Neural progenitor cell (in vitro differentiated cells): Measurements from ENCODE around the gene BRIX1. TPM values are rescaled to one million over a fixed set of nuclear protein-coding genes. Genes with fewer than 3 reads are reported as not detected.

Source experiments
- DNase-seq: peaks from one replicate; pipeline ENCODE4 v3.0.0-alpha.2; 2016; ENCODE audit warnings: low spot score
- H2AFZ ChIP-seq: fragments of 200-600 bp; sonication (generic); replicated peaks from 2 replicates; pipeline ENCODE4 v1.6.1; 2016; ENCODE audit warnings: antibody characterized with exemption
- H3F3A ChIP-seq: fragments of 200-600 bp; sonication (generic); 2 replicates; pipeline ENCODE4 v1.6.1; 2016; ENCODE audit warnings: antibody characterized with exemption, low read depth
- H3K27ac ChIP-seq: fragments of 200-600 bp; sonication (generic); 2 replicates; pipeline ENCODE4 v1.5.1; 2016; ENCODE audit warnings: mild to moderate bottlenecking
- H3K27me3 ChIP-seq: fragments of 200-600 bp; sonication (generic); 2 replicates; pipeline ENCODE4 v1.6.1; 2016; ENCODE audit warnings: mild to moderate bottlenecking, moderate library complexity
- H3K36me3 ChIP-seq: fragments of 200-600 bp; sonication (generic); 2 replicates; pipeline ENCODE4 v1.5.1; 2016
- H3K4me1 ChIP-seq: fragments of 200-600 bp; sonication (generic); 2 replicates; pipeline ENCODE4 v1.6.1; 2016; ENCODE audit warnings: mixed run types
- H3K4me2 ChIP-seq: fragments of 200-600 bp; sonication (generic); 2 replicates; pipeline ENCODE4 v1.6.1; 2016
- H3K4me3 ChIP-seq: fragments of 200-600 bp; sonication (generic); 2 replicates; pipeline ENCODE4 v1.5.1; 2016
- H3K79me2 ChIP-seq: fragments of 200-600 bp; sonication (generic); 2 replicates; pipeline ENCODE4 v1.6.1; 2016; ENCODE audit warnings: low read depth
- H3K9ac ChIP-seq: fragments of 200-600 bp; sonication (generic); 2 replicates; pipeline ENCODE4 v1.6.1; 2016
- H3K9me3 ChIP-seq: fragments of 200-600 bp; sonication (generic); 2 replicates; pipeline ENCODE4 v1.5.1; 2016; ENCODE audit warnings: low read depth
- H4K20me1 ChIP-seq: fragments of 200-600 bp; sonication (generic); 2 replicates; pipeline ENCODE4 v1.6.1; 2016; ENCODE audit warnings: low read depth
- H3K27ac Mint-ChIP-seq: 3 replicates; pipeline ENCODE4 v1.8.0; 2021; ENCODE audit warnings: mixed read lengths
- H3K27me3 Mint-ChIP-seq: 2 replicates; pipeline ENCODE4 v1.8.0; 2022; ENCODE audit warnings: low read depth, mild to moderate bottlenecking, inconsistent platforms, moderate library complexity, mixed read lengths; ENCODE audit not compliant: insufficient read depth
- H3K36me3 Mint-ChIP-seq: 3 replicates; pipeline ENCODE4 v1.8.0; 2021; ENCODE audit warnings: mixed read lengths
- H3K4me1 Mint-ChIP-seq: 3 replicates; pipeline ENCODE4 v1.8.0; 2021; ENCODE audit warnings: mixed read lengths
- H3K4me3 Mint-ChIP-seq: 3 replicates; pipeline ENCODE4 v1.8.0; 2021; ENCODE audit warnings: mild to moderate bottlenecking, moderate library complexity, mixed read lengths
- H3K9me3 Mint-ChIP-seq: 3 replicates; pipeline ENCODE4 v1.8.0; 2020; ENCODE audit warnings: mixed read lengths
- EZH2 ChIP-seq: fragments of 200-600 bp; sonication (generic); IDR thresholded peaks from 2 replicates; pipeline ENCODE4 v1.6.1; 2017; ENCODE audit warnings: antibody characterized with exemption, mild to moderate bottlenecking, moderate library complexity
- EZH2phosphoT487 ChIP-seq: fragments of 200-600 bp; sonication (generic); IDR thresholded peaks from 2 replicates; pipeline ENCODE4 v1.6.1; 2017; ENCODE audit warnings: antibody characterized with exemption
- total RNA-seq: library from RNA; depleted of rRNA; stranded (reverse); fragments of >200 nt; gene quantifications from 2 replicates; pipeline ENCODE4 v1.2.3, GENCODE V29; 2015; ENCODE audit warnings: low replicate concordance
- TF ChIP-seq, protein P1 (sequence below): fragments of 200-600 bp; sonication (generic); IDR thresholded peaks from 2 replicates; pipeline ENCODE4 v1.5.1; 2017; ENCODE audit warnings: antibody characterized with exemption, mild to moderate bottlenecking

BRIX1 gene
- total RNA-seq, 1 donor from 2014 or later: 61.2 TPM

DNA sequence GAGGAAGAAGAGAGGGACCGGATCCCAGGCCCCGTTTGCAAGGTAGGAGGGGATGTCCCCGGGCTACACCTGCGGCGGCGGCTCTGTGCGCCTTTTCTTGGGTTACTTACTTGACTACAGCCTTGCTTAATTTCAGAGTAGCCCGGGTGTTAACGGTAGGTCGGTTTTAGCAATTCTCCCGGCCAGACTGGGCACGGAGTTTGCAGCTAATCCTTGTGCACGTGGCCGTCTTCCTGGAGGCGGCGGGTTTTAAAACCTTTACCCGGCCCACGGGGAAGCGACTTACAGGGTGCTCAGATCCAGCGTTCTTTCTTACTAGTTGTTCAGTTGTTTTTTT is 313 bp downstream of the BRIX1 start:
- peaks cover 14% of the 10 kb centered on the region for H3K36me3 Mint-ChIP-seq

DNA sequence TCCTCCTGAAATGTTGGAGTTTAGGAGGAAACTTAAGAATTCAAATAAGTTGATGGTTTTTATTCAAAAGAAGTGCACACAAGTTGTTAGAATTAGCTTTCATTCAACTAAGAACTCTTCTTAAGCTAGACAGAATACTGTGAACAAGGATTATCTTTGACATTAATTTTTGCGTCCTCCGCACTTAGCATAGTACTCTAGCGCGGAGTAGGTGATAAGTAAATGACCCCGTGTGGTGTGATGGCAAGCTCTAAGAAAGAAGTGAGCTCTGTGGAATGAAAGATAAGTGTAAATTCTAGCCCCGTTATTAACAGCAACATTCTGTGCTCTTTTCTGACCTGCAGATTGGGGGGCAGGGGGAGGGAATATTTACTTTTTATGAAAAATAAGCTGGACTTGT is 1.0 kb downstream of the BRIX1 start:
- H3K27ac Mint-ChIP-seq: no peak overlapping the region
- H3K36me3 ChIP-seq: peaks cover 25% of the 10 kb centered on the region
- H3K27me3 Mint-ChIP-seq: peaks cover 9% of the 10 kb centered on the region
- TF ChIP-seq, protein P1, sequence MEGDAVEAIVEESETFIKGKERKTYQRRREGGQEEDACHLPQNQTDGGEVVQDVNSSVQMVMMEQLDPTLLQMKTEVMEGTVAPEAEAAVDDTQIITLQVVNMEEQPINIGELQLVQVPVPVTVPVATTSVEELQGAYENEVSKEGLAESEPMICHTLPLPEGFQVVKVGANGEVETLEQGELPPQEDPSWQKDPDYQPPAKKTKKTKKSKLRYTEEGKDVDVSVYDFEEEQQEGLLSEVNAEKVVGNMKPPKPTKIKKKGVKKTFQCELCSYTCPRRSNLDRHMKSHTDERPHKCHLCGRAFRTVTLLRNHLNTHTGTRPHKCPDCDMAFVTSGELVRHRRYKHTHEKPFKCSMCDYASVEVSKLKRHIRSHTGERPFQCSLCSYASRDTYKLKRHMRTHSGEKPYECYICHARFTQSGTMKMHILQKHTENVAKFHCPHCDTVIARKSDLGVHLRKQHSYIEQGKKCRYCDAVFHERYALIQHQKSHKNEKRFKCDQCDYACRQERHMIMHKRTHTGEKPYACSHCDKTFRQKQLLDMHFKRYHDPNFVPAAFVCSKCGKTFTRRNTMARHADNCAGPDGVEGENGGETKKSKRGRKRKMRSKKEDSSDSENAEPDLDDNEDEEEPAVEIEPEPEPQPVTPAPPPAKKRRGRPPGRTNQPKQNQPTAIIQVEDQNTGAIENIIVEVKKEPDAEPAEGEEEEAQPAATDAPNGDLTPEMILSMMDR: no peak
- TF ChIP-seq EZH2: no peak
- TF ChIP-seq EZH2phosphoT487: no peak
- H3K4me1 Mint-ChIP-seq: peaks cover 21% of the 10 kb centered on the region
- no peaks in the 10 kb centered on the region for H3K27me3 ChIP-seq
- no peaks in the 10 kb centered on the region for H3K9me3 Mint-ChIP-seq
- peak overlapping the region; percentile 99 for H3K4me2 ChIP-seq
- no peaks in the 10 kb centered on the region for H3K9me3 ChIP-seq
- no peak for DNase-seq
- H3K36me3 Mint-ChIP-seq: peaks cover 9% of the 10 kb centered on the region
- no peak overlapping the region for H3K4me3 Mint-ChIP-seq
- no peak overlapping the region for H2AFZ ChIP-seq
- H4K20me1 ChIP-seq: peaks cover 4% of the 10 kb centered on the region
- H3K4me3 ChIP-seq: peak overlapping the region; percentile 81
- peaks cover 8% of the 10 kb centered on the region for H3F3A ChIP-seq
- no peak overlapping the region for H3K27ac ChIP-seq
- H3K4me1 ChIP-seq: peaks cover 17% of the 10 kb centered on the region
- peak overlapping the region; percentile 90 for H3K9ac ChIP-seq
- H3K79me2 ChIP-seq: peaks cover 97% of the 10 kb centered on the region

More for the DNA sequence above, 313 bp downstream of the BRIX1 start:
- DNase-seq: no peak
- Mint-ChIP-seq H3K9me3 (no peaks in the 10 kb centered on the region), H3K4me3 (no peak overlapping the region), H3K4me1 (peaks cover 21% of the 10 kb centered on the region), H3K27ac (no peak overlapping the region), H3K27me3 (peaks cover 6% of the 10 kb centered on the region)
- TF ChIP-seq EZH2 (no peak), EZH2phosphoT487 (no peak)
- TF ChIP-seq, protein P1: no peak
- H3K27ac ChIP-seq: peak overlapping the region; percentile 81
- peak overlapping the region; percentile 90 for H3K9ac ChIP-seq
- H3K79me2 ChIP-seq: peaks cover 90% of the 10 kb centered on the region
- peaks cover 29% of the 10 kb centered on the region for H3K36me3 ChIP-seq
- H3K4me3 ChIP-seq: peak overlapping the region; percentile 81
- H3K27me3 ChIP-seq: no peaks in the 10 kb centered on the region
- H3K9me3 ChIP-seq: no peaks in the 10 kb centered on the region
- H3K4me2 ChIP-seq: peak overlapping the region; percentile 99
- H3K4me1 ChIP-seq: peaks cover 17% of the 10 kb centered on the region
- peaks cover 4% of the 10 kb centered on the region for H4K20me1 ChIP-seq
- peaks cover 8% of the 10 kb centered on the region for H3F3A ChIP-seq
- H2AFZ ChIP-seq: peak overlapping the region; percentile 69

DNA sequence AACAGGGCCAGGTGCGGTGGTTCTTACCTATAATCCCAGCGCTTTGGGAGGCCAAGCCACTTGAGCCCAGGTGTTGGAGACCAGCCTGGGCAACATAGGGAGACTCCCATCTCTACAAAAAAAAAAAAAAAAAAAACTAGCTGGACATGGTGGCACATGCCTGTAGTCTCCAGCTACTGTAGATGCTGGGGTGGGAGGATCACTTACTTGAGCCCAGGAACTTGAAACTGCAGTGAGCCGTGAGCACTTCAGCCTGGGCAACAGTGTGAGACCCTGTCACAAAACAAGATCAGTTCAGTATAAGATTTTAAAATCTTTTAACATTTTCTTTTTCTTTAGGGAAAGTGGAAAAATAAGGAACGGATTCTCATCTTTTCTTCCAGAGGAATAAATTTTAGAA is 2.5 kb downstream of the BRIX1 start:
- no peaks in the 10 kb centered on the region for H3K9me3 Mint-ChIP-seq
- Histone ChIP-seq H3K9ac (no peak overlapping the region), H3K27ac (no peak overlapping the region), H3K4me1 (peaks cover 17% of the 10 kb centered on the region), H4K20me1 (peaks cover 9% of the 10 kb centered on the region), H3K4me3 (no peak overlapping the region), H3F3A (peaks cover 14% of the 10 kb centered on the region), H2AFZ (no peak overlapping the region), H3K36me3 (peaks cover 34% of the 10 kb centered on the region), H3K4me2 (peak overlapping the region; percentile 99), H3K9me3 (no peaks in the 10 kb centered on the region), H3K79me2 (peaks cover 87% of the 10 kb centered on the region), H3K27me3 (no peaks in the 10 kb centered on the region)
- no peak overlapping the region for H3K4me3 Mint-ChIP-seq
- H3K27ac Mint-ChIP-seq: no peak overlapping the region
- H3K4me1 Mint-ChIP-seq: peaks cover 21% of the 10 kb centered on the region
- DNase-seq: no peak
- H3K36me3 Mint-ChIP-seq: peaks cover 8% of the 10 kb centered on the region
- peaks cover 9% of the 10 kb centered on the region for H3K27me3 Mint-ChIP-seq
- TF ChIP-seq, protein P1: no peak
- TF ChIP-seq EZH2 (no peak), EZH2phosphoT487 (no peak)
